Parathyroid adenoma (tissue), 2 donors: ENCODE results near the gene KCNH1.

Experiments
- H2AFZ ChIP-seq: fragments of 300-600 bp; sonication (generic); one replicate; pipeline ENCODE4 v1.7.0; 2017; ENCODE audit warnings: antibody characterized with exemption, mild to moderate bottlenecking
- H3K27ac ChIP-seq: fragments of 300-600 bp; sonication (generic); one replicate; pipeline ENCODE4 v1.7.0; 2017
- H3K27me3 ChIP-seq: fragments of 300-600 bp; sonication (generic); one replicate; pipeline ENCODE4 v1.7.0; 2017; ENCODE audit warnings: low read length; ENCODE audit not compliant: control insufficient read depth, insufficient read depth
- H3K36me3 ChIP-seq: fragments of 300-600 bp; sonication (generic); one replicate; pipeline ENCODE4 v1.7.0; 2017; ENCODE audit warnings: low read length; ENCODE audit not compliant: control insufficient read depth, insufficient read depth
- H3K4me1 ChIP-seq: fragments of 300-600 bp; sonication (generic); one replicate; pipeline ENCODE4 v1.7.0; 2017; ENCODE audit warnings: control low read depth
- H3K4me2 ChIP-seq: fragments of 300-600 bp; sonication (generic); one replicate; pipeline ENCODE4 v1.7.0; 2017; ENCODE audit warnings: low read length
- H3K4me3 ChIP-seq: fragments of 300-600 bp; sonication (generic); one replicate; pipeline ENCODE4 v1.7.0; 2017; ENCODE audit warnings: low read depth, low read length
- H3K79me2 ChIP-seq: fragments of 300-600 bp; sonication (generic); one replicate; pipeline ENCODE4 v1.7.0; 2017; ENCODE audit warnings: control low read depth
- H3K9ac ChIP-seq: fragments of 300-600 bp; sonication (generic); one replicate; pipeline ENCODE4 v1.7.0; 2017; ENCODE audit warnings: mild to moderate bottlenecking
- H3K9me3 ChIP-seq: fragments of 300-600 bp; sonication (generic); one replicate; pipeline ENCODE4 v1.7.0; 2017; ENCODE audit warnings: low read length; ENCODE audit not compliant: control insufficient read depth
- CTCF ChIP-seq: fragments of 300-600 bp; sonication (generic); IDR thresholded peaks from one replicate; pipeline ENCODE4 v1.7.0; 2017; ENCODE audit warnings: antibody characterized with exemption, mild to moderate bottlenecking
- donor health status: primary hyperparathyroidism.

The KCNH1 gene

GRCh38 chr1:210940081-210940617, 193.8 kb downstream of the KCNH1 start:
- H3K4me2 ChIP-seq: no peak overlapping the region
- H3K9ac ChIP-seq: no peak overlapping the region
- no peak for TF ChIP-seq CTCF
- H3K4me3 ChIP-seq: no peak overlapping the region
- H3K9me3 ChIP-seq: no peaks in the 10 kb centered on the region
- no peaks in the 10 kb centered on the region for H3K27me3 ChIP-seq
- no peak overlapping the region for H3K27ac ChIP-seq
- no peaks in the 10 kb centered on the region for H3K4me1 ChIP-seq
- H3K36me3 ChIP-seq: no peaks in the 10 kb centered on the region
- H2AFZ ChIP-seq: no peak overlapping the region
- H3K79me2 ChIP-seq: no peaks in the 10 kb centered on the region

GRCh38 chr1:210938416-210938925, 195.5 kb downstream of the KCNH1 start:
- no peak overlapping the region for H3K27ac ChIP-seq
- H3K36me3 ChIP-seq: no peaks in the 10 kb centered on the region
- no peak for TF ChIP-seq CTCF
- H3K27me3 ChIP-seq: no peaks in the 10 kb centered on the region
- H3K9ac ChIP-seq: no peak overlapping the region
- H3K4me1 ChIP-seq: no peaks in the 10 kb centered on the region
- H3K4me3 ChIP-seq: no peak overlapping the region
- no peak overlapping the region for H3K4me2 ChIP-seq
- H2AFZ ChIP-seq: no peak overlapping the region
- no peaks in the 10 kb centered on the region for H3K79me2 ChIP-seq
- no peaks in the 10 kb centered on the region for H3K9me3 ChIP-seq

- Histone ChIP-seq H3K27ac (no peak overlapping the region), H3K79me2 (no peaks in the 10 kb centered on the region), H3K9me3 (no peaks in the 10 kb centered on the region), H3K4me2 (no peak overlapping the region), H3K9ac (no peak overlapping the region), H2AFZ (no peak overlapping the region), H3K4me1 (no peaks in the 10 kb centered on the region), H3K4me3 (no peak overlapping the region), H3K36me3 (no peaks in the 10 kb centered on the region), H3K27me3 (no peaks in the 10 kb centered on the region)
- no peak for TF ChIP-seq CTCF
Measured at GRCh38 chr1:210937846-210938245, 196.1 kb downstream of the KCNH1 start.

- no peak overlapping the region for H3K9ac ChIP-seq
- no peaks in the 10 kb centered on the region for H3K36me3 ChIP-seq
- no peaks in the 10 kb centered on the region for H3K27me3 ChIP-seq
- no peaks in the 10 kb centered on the region for H3K79me2 ChIP-seq
- no peak overlapping the region for H3K4me3 ChIP-seq
- no peaks in the 10 kb centered on the region for H3K9me3 ChIP-seq
- H3K27ac ChIP-seq: no peak overlapping the region
- H3K4me2 ChIP-seq: no peak overlapping the region
- no peak for TF ChIP-seq CTCF
- H3K4me1 ChIP-seq: no peaks in the 10 kb centered on the region
- no peak overlapping the region for H2AFZ ChIP-seq
Measured at GRCh38 chr1:210935905-210936304, 198.0 kb downstream of the KCNH1 start.

- no peaks in the 10 kb centered on the region for H3K9me3 ChIP-seq
- no peaks in the 10 kb centered on the region for H3K4me1 ChIP-seq
Measured at GRCh38 chr1:210932104-210932503, 201.8 kb downstream of the KCNH1 start.

More at GRCh38 chr1:210932104-210932503, 201.8 kb downstream of the KCNH1 start:
- Histone ChIP-seq H3K9ac (no peak overlapping the region), H3K36me3 (no peaks in the 10 kb centered on the region), H3K4me2 (no peak overlapping the region), H3K27ac (no peak overlapping the region), H3K27me3 (no peaks in the 10 kb centered on the region), H2AFZ (no peak overlapping the region), H3K4me3 (no peak overlapping the region), H3K79me2 (no peaks in the 10 kb centered on the region)
- no peak for TF ChIP-seq CTCF
